ENCODE measurements around the gene PLEKHA3.

DNA sequence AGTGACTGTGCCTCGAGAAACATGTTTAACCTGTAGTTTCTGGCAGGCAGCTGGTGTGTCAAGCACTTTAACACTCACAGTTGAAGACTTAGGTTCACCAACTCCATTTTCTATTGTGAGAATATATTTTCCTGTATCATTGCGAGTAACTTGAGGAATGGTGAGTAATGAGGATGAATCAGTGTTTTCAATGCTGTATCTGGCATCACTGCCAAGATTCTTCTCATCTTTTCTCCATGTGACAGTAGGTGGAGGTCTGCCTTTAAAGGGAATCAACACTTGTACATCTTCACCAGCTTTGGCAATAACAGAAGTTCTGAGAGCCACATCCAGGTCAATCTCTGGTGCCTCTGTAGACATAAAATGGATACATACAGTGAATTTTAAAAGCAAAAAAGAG is 72.8 kb downstream of the PLEKHA3 start:
- TF ChIP-seq GATA2 (IDR thresholded peaks at IDR 0.05; ENCODE audit: low read depth, low read length) (no peak), GATA3 (IDR thresholded peaks at IDR 0.05; ENCODE audit: low read depth, low read length) (no peak)

All from SH-SY5Y (cell line).